ENCODE results near the gene PIERCE2.

Gene PIERCE2

DNA sequence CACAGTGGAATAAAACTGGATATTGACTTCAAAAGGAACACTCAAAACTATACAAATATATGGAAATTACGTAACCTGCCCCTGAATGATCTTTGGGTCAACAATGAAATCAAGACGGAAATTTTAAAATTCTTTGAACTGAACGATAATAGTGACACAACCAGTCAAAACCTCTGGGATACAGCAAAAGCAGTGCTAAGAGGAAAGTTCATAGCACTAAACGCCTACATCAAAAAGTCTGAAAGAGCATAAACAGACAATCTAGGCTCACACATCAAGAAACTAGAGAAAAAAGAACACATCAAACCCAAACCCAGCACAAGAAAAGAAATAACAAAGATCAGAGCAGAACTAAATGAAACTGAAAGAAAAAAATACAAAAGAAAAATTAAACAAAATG is 53.2 kb downstream of the PIERCE2 start:
- TF ChIP-seq, protein P1, sequence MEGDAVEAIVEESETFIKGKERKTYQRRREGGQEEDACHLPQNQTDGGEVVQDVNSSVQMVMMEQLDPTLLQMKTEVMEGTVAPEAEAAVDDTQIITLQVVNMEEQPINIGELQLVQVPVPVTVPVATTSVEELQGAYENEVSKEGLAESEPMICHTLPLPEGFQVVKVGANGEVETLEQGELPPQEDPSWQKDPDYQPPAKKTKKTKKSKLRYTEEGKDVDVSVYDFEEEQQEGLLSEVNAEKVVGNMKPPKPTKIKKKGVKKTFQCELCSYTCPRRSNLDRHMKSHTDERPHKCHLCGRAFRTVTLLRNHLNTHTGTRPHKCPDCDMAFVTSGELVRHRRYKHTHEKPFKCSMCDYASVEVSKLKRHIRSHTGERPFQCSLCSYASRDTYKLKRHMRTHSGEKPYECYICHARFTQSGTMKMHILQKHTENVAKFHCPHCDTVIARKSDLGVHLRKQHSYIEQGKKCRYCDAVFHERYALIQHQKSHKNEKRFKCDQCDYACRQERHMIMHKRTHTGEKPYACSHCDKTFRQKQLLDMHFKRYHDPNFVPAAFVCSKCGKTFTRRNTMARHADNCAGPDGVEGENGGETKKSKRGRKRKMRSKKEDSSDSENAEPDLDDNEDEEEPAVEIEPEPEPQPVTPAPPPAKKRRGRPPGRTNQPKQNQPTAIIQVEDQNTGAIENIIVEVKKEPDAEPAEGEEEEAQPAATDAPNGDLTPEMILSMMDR (IDR thresholded peaks at IDR 0.05; ENCODE audit: control extremely low read depth, extremely low read depth, low read depth, missing control alignments) = no peak
- POLR2A ChIA-PET = no interaction called here
- CTCF ChIA-PET = interaction anchor here (0.8 kb wide), 1 partner anchor 22 kb away, joined by 3 read pairs; no protein-coding TSS in a partner anchor
- DNase-seq (ENCODE audit: extremely low spot score) = no peak

DNA sequence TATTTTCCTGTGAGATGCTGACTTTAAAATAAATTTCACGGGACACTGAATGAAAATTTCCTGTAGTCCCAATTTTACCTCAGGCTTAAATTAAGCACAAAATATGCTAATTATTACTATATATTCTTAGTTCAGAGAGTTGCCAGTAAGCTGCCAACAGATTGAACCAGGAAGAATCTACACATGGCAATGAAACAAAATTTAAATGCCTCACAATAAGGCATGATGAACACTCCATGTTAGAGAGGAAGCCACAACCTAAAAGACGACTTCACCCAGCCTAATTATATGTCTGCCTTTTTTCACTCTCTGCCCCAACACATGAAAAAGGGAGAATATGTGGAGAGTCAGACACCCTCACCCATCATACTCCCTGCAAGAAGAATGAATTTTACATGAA is 60.0 kb downstream of the PIERCE2 start:
- ChIA-PET POLR2A (no interaction called here), CTCF (interaction anchor here (1.6 kb wide), 1 partner anchor 29 kb away, joined by 3 read pairs; no protein-coding TSS in a partner anchor)
- DNase-seq (ENCODE audit: extremely low spot score) = no peak
- TF ChIP-seq, protein P1 (IDR thresholded peaks at IDR 0.05; ENCODE audit: control extremely low read depth, extremely low read depth, low read depth, missing control alignments) = no peak

Measured in GM10248 (cell line).